HG03175 (cell line): ENCODE results near the gene RFX8.
"Not testable (repeated sequence)": the region's sequence is repeated elsewhere in the genome, so short reads cannot be mapped to it uniquely, and the experiment has no call there.

Experiments
- ATAC-seq: cut with Tn5 transposase; IDR thresholded peaks from one replicate; pipeline ENCODE4 v1.9.1; 2021; ENCODE audit warnings: mild to moderate bottlenecking, moderate library complexity; ENCODE audit not compliant: unreplicated experiment

Gene RFX8

GRCh38 chr2:101442667-101443061 lies 32.2 kb downstream of the RFX8 start:
- no peak for ATAC-seq

GRCh38 chr2:101442042-101442666 lies 32.8 kb downstream of the RFX8 start:
- ATAC-seq: no peak

GRCh38 chr2:101440127-101440738 lies 34.7 kb downstream of the RFX8 start:
- ATAC-seq: no peak

- no peak for ATAC-seq
Observed at GRCh38 chr2:101439716-101440115, 35.2 kb downstream of the RFX8 start.

- ATAC-seq: not testable (repeated sequence)
Observed at GRCh38 chr2:101438555-101438954, 36.4 kb downstream of the RFX8 start.

GRCh38 chr2:101435001-101435862 lies 39.7 kb downstream of the RFX8 start:
- no peak for ATAC-seq

- ATAC-seq: no peak
Observed at GRCh38 chr2:101433465-101433864, 41.4 kb downstream of the RFX8 start.

GRCh38 chr2:101432411-101433181 lies 42.3 kb downstream of the RFX8 start:
- ATAC-seq: no peak

- no peak for ATAC-seq
Observed at GRCh38 chr2:101431486-101431885, 43.4 kb downstream of the RFX8 start.

GRCh38 chr2:101430156-101430555 lies 44.8 kb downstream of the RFX8 start:
- ATAC-seq: no peak

GRCh38 chr2:101429453-101429852 lies 45.5 kb downstream of the RFX8 start:
- no peak for ATAC-seq

- no peak for ATAC-seq
Observed at GRCh38 chr2:101428422-101429176, 46.3 kb downstream of the RFX8 start.

GRCh38 chr2:101427743-101428142 lies 47.2 kb downstream of the RFX8 start:
- no peak for ATAC-seq

- no peak for ATAC-seq
Observed at GRCh38 chr2:101427240-101427639, 47.7 kb downstream of the RFX8 start.

- no peak for ATAC-seq
Observed at GRCh38 chr2:101426822-101427221, 48.1 kb downstream of the RFX8 start.

GRCh38 chr2:101420623-101421022 lies 54.3 kb downstream of the RFX8 start:
- no peak for ATAC-seq

- no peak for ATAC-seq
Observed at GRCh38 chr2:101419096-101419663, 55.7 kb downstream of the RFX8 start.

GRCh38 chr2:101418460-101419095 lies 56.3 kb downstream of the RFX8 start:
- ATAC-seq: no peak

GRCh38 chr2:101416609-101417008 lies 58.3 kb downstream of the RFX8 start:
- no peak for ATAC-seq

GRCh38 chr2:101415884-101416283 lies 59.0 kb downstream of the RFX8 start:
- ATAC-seq: no peak
